H1 (cell line): Measurements from ENCODE around the gene LENG9. TPM values are rescaled to one million over a fixed set of nuclear protein-coding genes. Genes with fewer than 3 reads are reported as not detected.

Experiments used
- CTCF ChIA-PET: fragments of 300-600 bp; sonication (Branson Sonifier 250); formaldehyde crosslinking; loops from one replicate; lab custom pipeline; 2021; ENCODE audit not compliant: partially characterized antibody; lab: Charles Lee
- POLR2A ChIA-PET: fragments of 300-600 bp; sonication (Branson Sonifier 250); formaldehyde crosslinking; loops from one replicate; lab custom pipeline; 2021; ENCODE audit warnings: inconsistent platforms; ENCODE audit not compliant: partially characterized antibody; lab: Charles Lee
- DNase-seq, 2 experiments: peaks; one replicate each; pipeline versions ENCODE4 v3.0.0 to v3.0.0-alpha.2; 2010 to 2022; ENCODE audit warnings: low spot score in 2 of 2, low read depth in 1 of 2, mixed read lengths in 1 of 2
- FAIRE-seq: peaks from 2 replicates; lab custom pipeline; 2011; peaks lifted over from hg19 to GRCh38; lab: Jason Lieb, UNC
- H2AFZ ChIP-seq: 2 replicates; pipeline ENCODE4 v1.8.1; 2012; ENCODE audit warnings: low read length, inconsistent platforms
- H2AK5ac ChIP-seq: 2 replicates; pipeline ENCODE4 v1.6.1; 2013; ENCODE audit warnings: low read depth, low read length
- H2BK120ac ChIP-seq: replicated peaks from 2 replicates; pipeline ENCODE3; 2013; ENCODE audit warnings: low read depth, low read length, inconsistent platforms
- H2BK12ac ChIP-seq: 2 replicates; pipeline ENCODE4 v1.6.1; 2013; ENCODE audit warnings: low read depth, low read length
- H2BK15ac ChIP-seq: 2 replicates; pipeline ENCODE4 v1.6.1; 2013; ENCODE audit warnings: low read length
- H2BK20ac ChIP-seq: 2 replicates; pipeline ENCODE4 v1.6.1; 2013; ENCODE audit warnings: low read length
- H2BK5ac ChIP-seq: 2 replicates; pipeline ENCODE4 v1.6.1; 2013; ENCODE audit warnings: low read depth, low read length
- H3K14ac ChIP-seq: 2 replicates; pipeline ENCODE4 v1.6.1; 2013; ENCODE audit warnings: inconsistent platforms; ENCODE audit not compliant: insufficient read length
- H3K18ac ChIP-seq: 2 replicates; pipeline ENCODE4 v1.6.1; 2013; ENCODE audit warnings: low read length; ENCODE audit errors: extremely low read depth
- H3K23ac ChIP-seq: 2 replicates; pipeline ENCODE4 v1.6.1; 2013; ENCODE audit warnings: inconsistent platforms; ENCODE audit not compliant: insufficient read length
- H3K23me2 ChIP-seq: 2 replicates; pipeline ENCODE4 v1.6.1; 2013; ENCODE audit warnings: low read depth, low read length
- H3K27ac ChIP-seq: 2 replicates; pipeline ENCODE4 v1.6.1; 2011; ENCODE audit warnings: low read depth, low read length, inconsistent platforms
- H3K27me3 ChIP-seq, 4 experiments: replicated peaks in 1 of 4; 1 replicate in 1 of 4; 2 replicates in 3 of 4; pipeline versions ENCODE4 v1.6.1 to v1.8.1; 2011 to 2013; ENCODE audit warnings: low read length in 3 of 4, mild to moderate bottlenecking in 3 of 4, inconsistent platforms in 2 of 4, mixed read lengths in 2 of 4, moderate library complexity in 1 of 4; ENCODE audit not compliant: control insufficient read depth in 3 of 4, insufficient read depth in 3 of 4; ENCODE audit errors: extremely low read depth in 1 of 4
- H3K36me3 ChIP-seq, 4 experiments: 2 replicates each; pipeline versions ENCODE4 v1.6.1 to v1.8.1; 2011 to 2013; ENCODE audit warnings: mild to moderate bottlenecking in 4 of 4, low read length in 3 of 4, moderate library complexity in 2 of 4, control low read depth in 1 of 4, inconsistent platforms in 1 of 4; ENCODE audit not compliant: insufficient read depth in 4 of 4, control insufficient read depth in 2 of 4
- H3K4ac ChIP-seq: replicated peaks from 2 replicates; pipeline ENCODE3; 2013; ENCODE audit warnings: low read length, low read depth, mixed read lengths, inconsistent platforms; ENCODE audit not compliant: insufficient read length
- H3K4me1 ChIP-seq, 4 experiments: replicated peaks in 1 of 4; 1 replicate in 1 of 4; 2 replicates in 3 of 4; pipeline versions ENCODE4 v1.6.1 to v1.8.1; 2011 to 2013; ENCODE audit warnings: low read length in 3 of 4, inconsistent platforms in 2 of 4, mixed read lengths in 1 of 4; ENCODE audit not compliant: insufficient read depth in 4 of 4, control insufficient read depth in 3 of 4
- H3K4me2 ChIP-seq, 2 experiments: 2 replicates each; pipeline versions ENCODE4 v1.6.1 to v1.8.1; 2011 to 2013; ENCODE audit warnings: low read depth in 2 of 2, low read length in 2 of 2, control low read depth in 1 of 2, inconsistent platforms in 1 of 2, mild to moderate bottlenecking in 1 of 2; ENCODE audit not compliant: insufficient read depth in 1 of 2
- H3K4me3 ChIP-seq, 4 experiments: fragments of 200-600, 300-600 bp in 1 of 4; sonication (generic), shearing (Covaris generic), sonication (Bioruptor Twin) in 1 of 4; 2 replicates each; pipeline versions ENCODE4 v1.5.1 to v1.8.1; 2011 to 2016; ENCODE audit warnings: low read length in 4 of 4, low read depth in 3 of 4, control low read depth in 2 of 4, inconsistent platforms in 2 of 4, mild to moderate bottlenecking in 2 of 4, mixed read lengths in 1 of 4, moderate library complexity in 1 of 4; ENCODE audit not compliant: insufficient read depth in 2 of 4; ENCODE audit errors: extremely low read depth in 1 of 4
- H3K56ac ChIP-seq: replicated peaks from 2 replicates; pipeline ENCODE3; 2013; ENCODE audit warnings: low read depth, mild to moderate bottlenecking, mixed read lengths, low read length, inconsistent platforms; ENCODE audit not compliant: insufficient read length
- H3K79me1 ChIP-seq: 2 replicates; pipeline ENCODE4 v1.6.1; 2013; ENCODE audit warnings: low read depth, low read length, control low read depth
- H3K79me2 ChIP-seq, 2 experiments: 2 replicates each; pipeline versions ENCODE4 v1.6.1 to v1.8.1; 2012 to 2013; ENCODE audit warnings: low read length in 2 of 2, mild to moderate bottlenecking in 2 of 2, inconsistent platforms in 1 of 2; ENCODE audit not compliant: insufficient read depth in 2 of 2, control insufficient read depth in 1 of 2
- H3K9ac ChIP-seq, 4 experiments: replicated peaks in 1 of 4; 1 replicate in 1 of 4; 2 replicates in 3 of 4; pipeline versions ENCODE4 v1.6.1 to v1.8.1; 2011 to 2013; ENCODE audit warnings: low read depth in 3 of 4, low read length in 3 of 4, control low read depth in 2 of 4, mild to moderate bottlenecking in 2 of 4, moderate library complexity in 2 of 4, inconsistent platforms in 1 of 4; ENCODE audit errors: extremely low read depth in 1 of 4
- H3K9me3 ChIP-seq, 2 experiments: 2 replicates each; pipeline versions ENCODE4 v1.6.1 to v1.8.1; 2012 to 2013; ENCODE audit warnings: mild to moderate bottlenecking in 2 of 2, moderate library complexity in 2 of 2, control low read depth in 1 of 2, inconsistent platforms in 1 of 2, low read depth in 1 of 2, low read length in 1 of 2, mixed read lengths in 1 of 2; ENCODE audit not compliant: insufficient read depth in 2 of 2
- H4K20me1 ChIP-seq, 2 experiments: replicated peaks in 1 of 2; 2 replicates each; pipeline versions ENCODE3 to v1.8.1; 2011 to 2013; ENCODE audit warnings: inconsistent platforms in 2 of 2, low read length in 2 of 2, mild to moderate bottlenecking in 1 of 2; ENCODE audit not compliant: insufficient read depth in 2 of 2, control insufficient read depth in 1 of 2
- H4K5ac ChIP-seq: 2 replicates; pipeline ENCODE4 v1.6.1; 2013; ENCODE audit warnings: low read length, low read depth, mixed read lengths, inconsistent platforms; ENCODE audit not compliant: insufficient read length
- H4K8ac ChIP-seq: 2 replicates; pipeline ENCODE4 v1.8.0; 2013; ENCODE audit warnings: mild to moderate bottlenecking, moderate library complexity, low read length, inconsistent platforms; ENCODE audit not compliant: insufficient read depth; ENCODE audit errors: extremely low read depth
- H4K91ac ChIP-seq: replicated peaks from 2 replicates; pipeline ENCODE3; 2013; ENCODE audit warnings: low read length, mixed read lengths, inconsistent platforms; ENCODE audit not compliant: insufficient read length
- BRCA1 ChIP-seq: IDR thresholded peaks from 2 replicates; pipeline ENCODE4 v1.6.1; 2012; ENCODE audit warnings: low read depth, low read length, improper control_type of control experiment
- NRF1 ChIP-seq: IDR thresholded peaks from 2 replicates; pipeline ENCODE4 v1.6.1; 2011; ENCODE audit warnings: mild to moderate bottlenecking, low read depth, low read length, improper control_type of control experiment
- PHF8 ChIP-seq: fragments of 200-600 bp; sonication (generic); conservative IDR thresholded peaks from 2 replicates; pipeline ENCODE4 v1.7.1; 2012; ENCODE audit warnings: low read depth, mild to moderate bottlenecking, inconsistent platforms, low read length, moderate library complexity
- POU5F1 ChIP-seq: IDR thresholded peaks from 2 replicates; pipeline ENCODE4 v1.6.1; 2011; ENCODE audit warnings: low read depth, mild to moderate bottlenecking, low read length, moderate library complexity
- RNF2 ChIP-seq: fragments of 200-900, 300-1000 bp; sonication (generic); IDR thresholded peaks from 2 replicates; pipeline ENCODE4 v1.7.1; 2016; ENCODE audit warnings: borderline replicate concordance, low read depth, mild to moderate bottlenecking, antibody characterized with exemption, low read length; ENCODE audit not compliant: poor library complexity, severe bottlenecking; ENCODE audit errors: missing control alignments
- RXRA ChIP-seq: IDR thresholded peaks from 2 replicates; pipeline ENCODE4 v1.6.1; 2011; ENCODE audit warnings: low read depth, mild to moderate bottlenecking, low read length, moderate library complexity; ENCODE audit not compliant: insufficient read depth
- SP1 ChIP-seq: IDR thresholded peaks from 2 replicates; pipeline ENCODE4 v1.6.1; 2011; ENCODE audit warnings: low read depth, low read length
- TEAD4 ChIP-seq: IDR thresholded peaks from 2 replicates; pipeline ENCODE4 v1.6.1; 2012; ENCODE audit warnings: low read depth, low read length, inconsistent platforms, mixed read lengths
- WGBS, 2 experiments: shearing (Covaris generic) in 1 of 2; methylation state at CpG; one replicate each; pipeline versions ENCODE4 v1.1.6 to v1.1.7; 2013 to 2015; ENCODE audit warnings: low lambda C conversion rate in 2 of 2, mixed read lengths in 2 of 2, inconsistent platforms in 1 of 2, low coverage in 1 of 2, missing lambda C conversion rate in 1 of 2; ENCODE audit not compliant: insufficient replicate concordance in 2 of 2, insufficient coverage in 1 of 2, insufficient read length in 1 of 2; ENCODE audit errors: extremely low coverage in 1 of 2, missing lambda C conversion rate in 1 of 2; 5-methylcytosine and 5-hydroxymethylcytosine counted together
- polyA plus RNA-seq, 7 experiments: library from polyadenylated mRNA; depleted of rRNA in 3 of 7; stranded (reverse) in 5 of 7; unstranded in 2 of 7; fragments of >200 nt in 5 of 7; fragments of 200-250 nt in 2 of 7; gene quantifications; 1 replicate in 5 of 7; 2 replicates in 1 of 7; 4 replicates in 1 of 7; pipeline versions ENCODE4 v1.2.1 to v1.2.3, GENCODE V29; 2011 to 2013; ENCODE audit warnings: missing spikeins in 2 of 7, mixed read lengths in 2 of 7
- total RNA-seq: library from RNA; stranded (reverse); fragmentation: NEBNext Ultra II Directional; extraction: Animal tissue kit (Norgen Biotek cat#: 25700); gene quantifications from 2 replicates; pipeline ENCODE4 v1.2.1, GENCODE V29; 2021
- TF ChIP-seq, protein P1 (sequence below): IDR thresholded peaks from 2 replicates; pipeline ENCODE4 v1.6.1; 2012; ENCODE audit warnings: low read length, inconsistent platforms

The LENG9 gene
- total and polyA plus RNA-seq, 2 of the 8 experiments (the other 6 are each of a cell fraction or from before 2014, with no cell fraction given) = 1.6 to 3.9 TPM

DNA sequence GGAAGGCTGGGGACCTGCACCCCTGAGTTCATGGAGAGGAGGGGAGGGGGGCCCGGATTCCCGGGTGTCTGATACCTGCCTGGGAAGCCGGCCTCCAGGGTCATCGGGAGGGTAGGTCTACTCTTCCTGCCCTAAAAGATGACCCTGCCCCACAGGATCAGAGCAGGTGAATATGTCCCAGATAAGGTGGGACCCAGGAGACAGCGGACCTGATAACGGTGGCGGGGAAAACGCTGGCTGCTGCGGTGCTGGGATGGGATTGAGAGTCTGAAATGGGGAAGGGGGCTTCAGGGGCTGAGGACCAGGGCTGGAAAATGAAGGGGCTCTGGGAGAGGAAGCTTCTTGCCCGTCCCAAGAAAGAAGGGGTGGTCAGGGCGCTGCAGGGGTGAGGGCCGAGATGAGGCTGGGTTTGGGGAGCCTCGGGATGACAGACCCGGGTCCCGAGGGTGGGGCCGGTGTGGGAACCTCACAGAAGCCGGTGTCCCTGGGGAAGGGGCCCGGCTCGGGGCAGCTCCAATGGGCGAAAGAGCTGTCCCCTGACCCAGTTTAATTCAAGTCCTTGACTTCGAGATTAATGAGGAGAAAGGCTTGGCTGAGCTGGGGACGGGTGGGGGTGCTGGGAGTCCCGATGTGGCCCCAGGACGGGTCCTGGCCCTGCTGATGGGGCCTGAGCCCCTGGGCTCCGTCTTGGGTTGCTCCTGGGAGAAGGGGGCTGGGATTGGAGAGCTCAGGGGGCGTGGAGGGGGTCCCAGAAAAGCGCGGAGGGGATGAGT, 47.5 kb downstream of the LENG9 start:
- no peak overlapping the region for H3K4ac ChIP-seq
- TF ChIP-seq BRCA1 (no peak), TEAD4 (no peak), PHF8 (no peak), NRF1 (no peak), RXRA (no peak), SP1 (no peak), POU5F1 (no peak), RNF2 (no peak)
- TF ChIP-seq, protein P1, sequence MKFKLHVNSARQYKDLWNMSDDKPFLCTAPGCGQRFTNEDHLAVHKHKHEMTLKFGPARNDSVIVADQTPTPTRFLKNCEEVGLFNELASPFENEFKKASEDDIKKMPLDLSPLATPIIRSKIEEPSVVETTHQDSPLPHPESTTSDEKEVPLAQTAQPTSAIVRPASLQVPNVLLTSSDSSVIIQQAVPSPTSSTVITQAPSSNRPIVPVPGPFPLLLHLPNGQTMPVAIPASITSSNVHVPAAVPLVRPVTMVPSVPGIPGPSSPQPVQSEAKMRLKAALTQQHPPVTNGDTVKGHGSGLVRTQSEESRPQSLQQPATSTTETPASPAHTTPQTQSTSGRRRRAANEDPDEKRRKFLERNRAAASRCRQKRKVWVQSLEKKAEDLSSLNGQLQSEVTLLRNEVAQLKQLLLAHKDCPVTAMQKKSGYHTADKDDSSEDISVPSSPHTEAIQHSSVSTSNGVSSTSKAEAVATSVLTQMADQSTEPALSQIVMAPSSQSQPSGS = no peak
- H3K79me2 ChIP-seq = peaks cover 7 to 8% of the 10 kb centered on the region in 2 experiments; a peak in 2 of 4 replicates
- H2BK120ac ChIP-seq = no peak overlapping the region
- H2BK12ac ChIP-seq = 0 out of 2 replicates have a peak overlapping the region, but pooled peaks have one; percentile 97
- H3K4me1 ChIP-seq = peaks cover 8 to 36% (median 25%) of the 10 kb centered on the region in 4 experiments
- H3K79me1 ChIP-seq = peaks cover 14% of the 10 kb centered on the region; the same call in 1 of the 2 replicates
- H3K27me3 ChIP-seq = peaks cover 6 to 25% (median 21%) of the 10 kb centered on the region in 4 experiments
- H4K91ac ChIP-seq = no peak overlapping the region
- H3K36me3 ChIP-seq = peaks cover 0 to 11% (median 0%) of the 10 kb centered on the region in 4 experiments; a peak in 4 of 8 replicates
- H2BK15ac ChIP-seq = no peak overlapping the region
- H3K27ac ChIP-seq = no peak overlapping the region
- FAIRE-seq = no peak
- peaks cover 0 to 7% of the 10 kb centered on the region in 2 experiments for H4K20me1 ChIP-seq
- H4K8ac ChIP-seq = no peak overlapping the region
- no peak overlapping the region for H4K5ac ChIP-seq
- H3K23ac ChIP-seq = no peak overlapping the region
- H3K9me3 ChIP-seq = peaks cover 0 to 6% of the 10 kb centered on the region in 2 experiments; a peak in 1 of 4 replicates
- POLR2A ChIA-PET = interaction anchor here (0.7 to 2.4 kb wide), 16 partner anchors 9 to 243 kb away, joined by 3 to 13 read pairs (median 4); partner anchors contain the start of genes LENG9, RPS9 and TMC4
- H3K4me2 ChIP-seq = peak overlapping the region; percentile 83 to 92
- H3K9ac ChIP-seq = peak overlapping the region in 3 of 4 experiments; percentile 30 to 55 (median 46); a peak in 4 of 7 replicates
- no peak overlapping the region; the same call in 1 of the 2 replicates for H2BK5ac ChIP-seq
- no peak overlapping the region for H2AK5ac ChIP-seq
- H2AFZ ChIP-seq = no peak overlapping the region
- no peak overlapping the region for H3K18ac ChIP-seq
- DNase-seq = peak in 1 of 2 experiments; percentile 60
- CTCF ChIA-PET = interaction anchor here (0.8 to 2.7 kb wide), 17 partner anchors 12 to 150 kb away, joined by 3 to 39 read pairs (median 4); partner anchors contain the start of gene LENG8
- H3K56ac ChIP-seq = no peak overlapping the region
- no peak overlapping the region for H3K14ac ChIP-seq
- no peak overlapping the region for H2BK20ac ChIP-seq
- 8% methylated on average over 19 of the region's 28 CpGs; no CpG with 5 or more reads in 1 of the 2 experiments for WGBS, 2 experiments
- H3K23me2 ChIP-seq = peaks cover 26% of the 10 kb centered on the region
- peak overlapping the region; percentile 52 to 98 (median 76) for H3K4me3 ChIP-seq
